Nephron (organoid): ENCODE results near the gene SRF.
"Not testable (repeated sequence)": the region's sequence is repeated elsewhere in the genome, so short reads cannot be mapped to it uniquely, and the experiment has no call there.

Source experiments
- H3K27ac Mint-ChIP-seq, 3 experiments: 2 replicates each; pipeline ENCODE4 v1.8.0; 2020; ENCODE audit warnings: mixed read lengths in 3 of 3, mild to moderate bottlenecking in 2 of 3, moderate library complexity in 1 of 3
- H3K27me3 Mint-ChIP-seq: 2 replicates; pipeline ENCODE4 v1.8.0; 2021; ENCODE audit warnings: low read depth, mild to moderate bottlenecking, moderate library complexity, mixed read lengths
- H3K36me3 Mint-ChIP-seq: 2 replicates; pipeline ENCODE4 v1.8.0; 2020; ENCODE audit warnings: low read depth, mixed read lengths
- H3K4me1 Mint-ChIP-seq: 2 replicates; pipeline ENCODE4 v1.8.0; 2020; ENCODE audit warnings: mixed read lengths
- H3K4me3 Mint-ChIP-seq, 3 experiments: 2 replicates each; pipeline ENCODE4 v1.8.0; 2020; ENCODE audit warnings: mild to moderate bottlenecking in 3 of 3, mixed read lengths in 3 of 3, moderate library complexity in 2 of 3
- H3K9me3 Mint-ChIP-seq: 2 replicates; pipeline ENCODE4 v1.8.0; 2020; ENCODE audit warnings: mixed read lengths
- CTCF ChIP-seq, 3 experiments: fragments of 200-600 bp; sonication (generic); IDR thresholded peaks; one replicate each; pipeline ENCODE4 v1.5.0; 2021; ENCODE audit warnings: antibody characterized with exemption in 3 of 3; ENCODE audit not compliant: unreplicated experiment in 3 of 3

The SRF gene

DNA sequence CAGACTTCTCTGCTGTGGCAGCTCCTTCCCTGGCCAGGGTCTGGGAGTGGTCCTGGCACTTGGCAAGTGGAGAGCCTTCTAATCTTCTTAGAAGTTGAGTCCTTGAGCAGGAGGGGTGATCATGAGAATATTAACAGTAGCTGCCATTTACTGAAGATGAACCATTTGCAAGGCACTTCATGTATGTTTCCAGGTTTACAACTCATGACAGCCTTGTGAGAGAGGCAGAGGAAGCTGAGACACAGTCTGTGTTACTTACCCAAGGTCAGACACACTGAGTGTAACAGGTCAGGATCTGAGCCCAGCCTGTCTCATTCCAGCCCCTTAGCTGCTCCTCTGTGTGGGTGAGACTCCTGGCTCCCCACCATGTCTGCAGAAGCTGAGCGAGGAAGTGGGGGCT is 45.5 kb upstream of the SRF start:
- Mint-ChIP-seq H3K27me3 (no peaks in the 10 kb centered on the region), H3K27ac (peak overlapping the region; percentile 82 to 94 (median 91)), H3K9me3 (no peaks in the 10 kb centered on the region), H3K4me3 (peak overlapping the region in 1 of 3 experiments; percentile 19), H3K4me1 (peaks cover 80% of the 10 kb centered on the region), H3K36me3 (peaks cover 11% of the 10 kb centered on the region)
- TF ChIP-seq CTCF (IDR thresholded peaks at IDR 0.05; ENCODE audit: unreplicated experiment in 3 of 3) = no peak

GRCh38 chr6:43127180-43127579 is 43.9 kb upstream of the SRF start:
- Mint-ChIP-seq H3K27me3 (no peaks in the 10 kb centered on the region), H3K4me3 (peak overlapping the region in 1 of 3 experiments; percentile 21), H3K9me3 (no peaks in the 10 kb centered on the region), H3K4me1 (peaks cover 64% of the 10 kb centered on the region), H3K36me3 (peaks cover 27% of the 10 kb centered on the region), H3K27ac (peak overlapping the region; percentile 45 to 94 (median 91))
- no peak for TF ChIP-seq CTCF (IDR thresholded peaks at IDR 0.05; ENCODE audit: unreplicated experiment in 3 of 3)

- Mint-ChIP-seq H3K27ac (peak overlapping the region in 2 of 3 experiments; percentile 76 to 94), H3K36me3 (peaks cover 34% of the 10 kb centered on the region), H3K27me3 (no peaks in the 10 kb centered on the region), H3K4me1 (peaks cover 60% of the 10 kb centered on the region), H3K4me3 (no peak overlapping the region), H3K9me3 (no peaks in the 10 kb centered on the region)
- no peak for TF ChIP-seq CTCF (IDR thresholded peaks at IDR 0.05; ENCODE audit: unreplicated experiment in 3 of 3)
Measured at GRCh38 chr6:43127877-43128276, 43.2 kb upstream of the SRF start.

DNA sequence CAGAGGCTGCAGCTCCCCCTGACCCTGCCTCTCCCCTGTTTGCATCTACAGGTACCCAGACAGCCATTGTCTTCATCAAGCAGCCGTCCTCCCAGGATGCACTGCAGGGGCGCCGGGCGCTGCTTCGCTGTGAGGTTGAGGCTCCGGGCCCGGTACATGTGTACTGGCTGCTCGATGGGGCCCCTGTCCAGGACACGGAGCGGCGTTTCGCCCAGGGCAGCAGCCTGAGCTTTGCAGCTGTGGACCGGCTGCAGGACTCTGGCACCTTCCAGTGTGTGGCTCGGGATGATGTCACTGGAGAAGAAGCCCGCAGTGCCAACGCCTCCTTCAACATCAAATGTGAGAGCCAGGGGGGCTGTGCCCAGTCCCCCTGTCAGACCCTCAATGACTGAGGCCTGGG is 42.1 kb upstream of the SRF start:
- no peaks in the 10 kb centered on the region for H3K9me3 Mint-ChIP-seq
- peak overlapping the region in 2 of 3 experiments; percentile 57 to 77 for H3K27ac Mint-ChIP-seq
- H3K4me3 Mint-ChIP-seq = no peak overlapping the region
- H3K36me3 Mint-ChIP-seq = peaks cover 40% of the 10 kb centered on the region
- no peaks in the 10 kb centered on the region for H3K27me3 Mint-ChIP-seq
- H3K4me1 Mint-ChIP-seq = peaks cover 49% of the 10 kb centered on the region
- TF ChIP-seq CTCF (IDR thresholded peaks at IDR 0.05; ENCODE audit: unreplicated experiment in 3 of 3) = no peak

- Mint-ChIP-seq H3K27me3 (no peaks in the 10 kb centered on the region), H3K9me3 (no peaks in the 10 kb centered on the region), H3K4me1 (peaks cover 45% of the 10 kb centered on the region), H3K36me3 (peaks cover 40% of the 10 kb centered on the region), H3K27ac (peak overlapping the region; percentile 27 to 77 (median 57)), H3K4me3 (no peak overlapping the region)
- peak; percentile 45 to 48 (median 46) for TF ChIP-seq CTCF (IDR thresholded peaks at IDR 0.05; ENCODE audit: unreplicated experiment in 3 of 3)
Measured at GRCh38 chr6:43129434-43130194, 41.5 kb upstream of the SRF start.

DNA sequence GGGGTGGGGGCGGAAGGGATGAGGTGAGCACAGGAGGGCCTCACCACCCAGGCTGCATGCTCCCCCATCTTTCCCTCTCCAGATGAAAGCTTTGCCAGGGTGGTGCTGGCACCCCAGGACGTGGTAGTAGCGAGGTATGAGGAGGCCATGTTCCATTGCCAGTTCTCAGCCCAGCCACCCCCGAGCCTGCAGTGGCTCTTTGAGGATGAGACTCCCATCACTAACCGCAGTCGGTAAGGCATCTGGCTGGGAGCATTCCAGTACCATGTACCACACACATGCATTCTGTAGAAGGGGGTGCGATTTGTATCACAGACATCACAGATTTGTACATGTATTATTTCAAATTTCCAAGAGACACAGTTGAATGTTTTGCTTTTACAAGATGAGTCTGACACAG is 40.6 kb upstream of the SRF start:
- H3K27ac Mint-ChIP-seq = no peak overlapping the region
- TF ChIP-seq CTCF (IDR thresholded peaks at IDR 0.05; ENCODE audit: unreplicated experiment in 3 of 3) = no peak
- no peaks in the 10 kb centered on the region for H3K27me3 Mint-ChIP-seq
- peaks cover 46% of the 10 kb centered on the region for H3K36me3 Mint-ChIP-seq
- no peak overlapping the region for H3K4me3 Mint-ChIP-seq
- H3K4me1 Mint-ChIP-seq = peaks cover 39% of the 10 kb centered on the region
- H3K9me3 Mint-ChIP-seq = no peaks in the 10 kb centered on the region

DNA sequence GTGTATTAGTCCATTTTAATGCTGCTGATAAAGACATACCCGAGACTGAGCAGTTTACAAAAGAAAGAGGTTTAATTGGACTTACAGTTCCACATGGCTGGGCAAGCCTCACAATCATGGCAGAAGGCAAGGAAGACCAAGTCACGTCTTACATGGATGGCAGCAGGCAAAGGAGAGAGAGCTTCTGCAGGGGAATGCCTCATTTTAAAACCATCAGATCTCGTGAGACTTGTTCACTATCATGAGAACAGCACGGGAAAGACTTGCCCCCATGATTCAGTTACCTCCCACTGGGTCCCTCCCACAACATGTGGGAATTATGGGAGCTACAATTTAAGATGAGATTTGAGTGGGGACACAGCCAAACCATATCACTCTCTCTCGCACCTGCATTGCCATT is 39.7 kb upstream of the SRF start:
- peaks cover 47% of the 10 kb centered on the region for H3K36me3 Mint-ChIP-seq
- peaks cover 30% of the 10 kb centered on the region for H3K4me1 Mint-ChIP-seq
- H3K27me3 Mint-ChIP-seq, H3K4me3 Mint-ChIP-seq, H3K9me3 Mint-ChIP-seq: not testable (repeated sequence)
- H3K27ac Mint-ChIP-seq = peak overlapping the region in 1 of 3 experiments; percentile 14
